Right lobe of liver (tissue), 6 donors: ENCODE measurements around the gene TCFL5. TPM values are rescaled to one million over a fixed set of nuclear protein-coding genes. Genes with fewer than 3 reads are reported as not detected.

ENCODE experiments used
- ATAC-seq, 4 donors: fragments of 200-7000 bp; cut with Tn5 transposase; one replicate each; pipeline ENCODE4 v1.9.1; 2020; ENCODE audit warnings: mild to moderate bottlenecking in 4 of 4, moderate library complexity in 4 of 4
- DNase-seq, 3 donors: peaks; one replicate each; pipeline ENCODE4 v3.0.0-alpha.2; 2020
- H3K27ac ChIP-seq, 3 donors: fragments of 200-600 bp; one replicate each; pipeline ENCODE4 v1.8.0; 2022
- H3K27me3 ChIP-seq, 2 donors: fragments of 200-600 bp; one replicate each; pipeline ENCODE4 v1.8.0; 2022
- H3K36me3 ChIP-seq, 4 donors: fragments of 200-600 bp; sonication (generic) in 1 of 4; one replicate each; pipeline versions ENCODE4 v1.5.1 to v1.8.0; 2017 to 2022; ENCODE audit warnings: control low read depth in 1 of 4
- H3K4me1 ChIP-seq, 4 donors: fragments of 200-600 bp; sonication (generic) in 1 of 4; one replicate each; pipeline versions ENCODE4 v1.5.1 to v1.8.0; 2017 to 2022; ENCODE audit warnings: control low read depth in 1 of 4
- H3K4me3 ChIP-seq, 3 donors: fragments of 200-600 bp; one replicate each; pipeline ENCODE4 v1.8.0; 2022
- H3K9me3 ChIP-seq, 4 donors: fragments of 200-600 bp; sonication (generic) in 1 of 4; one replicate each; pipeline versions ENCODE4 v1.5.1 to v1.8.0; 2017 to 2022; ENCODE audit warnings: control low read depth in 1 of 4
- POLR2A ChIP-seq: fragments of 450-650 bp; IDR thresholded peaks from one replicate; pipeline ENCODE4 v1.6.1; 2017; ENCODE audit warnings: antibody characterized with exemption, mild to moderate bottlenecking
- WGBS: methylation state at CpG from one replicate; pipeline ENCODE4 v1.1.6; 2018; ENCODE audit warnings: low coverage, low lambda C conversion rate; ENCODE audit not compliant: insufficient coverage; ENCODE audit errors: missing lambda C conversion rate; 5-methylcytosine and 5-hydroxymethylcytosine counted together
- intact Hi-C, 2 donors: fragments of 100-400 bp; cut with DNase I; formaldehyde crosslinking; loops; one replicate each; pipeline versions ENCODE4 v1.11.2 to v1.14.1; 2022
- total RNA-seq, 6 experiments: library from RNA; depleted of rRNA in 2 of 6; stranded (reverse); fragments of >200 nt in 2 of 6; fragmentation: NEBNext Ultra II Directional in 3 of 6; extraction: Animal tissue kit (Norgen Biotek cat#: 25700) in 3 of 6; gene quantifications; one replicate each; pipeline versions ENCODE4 v1.1.0 to v1.2.4, GENCODE V29; 2016 to 2023
- TF ChIP-seq, protein P1 (sequence below), 4 donors: fragments of 200-600 bp in 3 of 4; fragments of 450-650 bp in 1 of 4; IDR thresholded peaks; one replicate each; pipeline versions ENCODE4 v1.5.1 to v1.8.0; 2016 to 2022; ENCODE audit warnings: antibody characterized with exemption in 4 of 4, mild to moderate bottlenecking in 2 of 4
- donor health status: DM: no; HTN: yes; CAD: no.
- donor health status: DM: no; HTN: no; CAD: no.
- donor health status: DM: no; HTN: no; CAD: no.
- donor health status: DM: no; HTN: yes; CAD: no.
- donor health status: DM: no; HTN: yes; CAD: no.

Gene TCFL5
- total RNA-seq, 6 experiments from 2014 or later, result 2.9 to 5.1 (median 3.9) TPM

DNA sequence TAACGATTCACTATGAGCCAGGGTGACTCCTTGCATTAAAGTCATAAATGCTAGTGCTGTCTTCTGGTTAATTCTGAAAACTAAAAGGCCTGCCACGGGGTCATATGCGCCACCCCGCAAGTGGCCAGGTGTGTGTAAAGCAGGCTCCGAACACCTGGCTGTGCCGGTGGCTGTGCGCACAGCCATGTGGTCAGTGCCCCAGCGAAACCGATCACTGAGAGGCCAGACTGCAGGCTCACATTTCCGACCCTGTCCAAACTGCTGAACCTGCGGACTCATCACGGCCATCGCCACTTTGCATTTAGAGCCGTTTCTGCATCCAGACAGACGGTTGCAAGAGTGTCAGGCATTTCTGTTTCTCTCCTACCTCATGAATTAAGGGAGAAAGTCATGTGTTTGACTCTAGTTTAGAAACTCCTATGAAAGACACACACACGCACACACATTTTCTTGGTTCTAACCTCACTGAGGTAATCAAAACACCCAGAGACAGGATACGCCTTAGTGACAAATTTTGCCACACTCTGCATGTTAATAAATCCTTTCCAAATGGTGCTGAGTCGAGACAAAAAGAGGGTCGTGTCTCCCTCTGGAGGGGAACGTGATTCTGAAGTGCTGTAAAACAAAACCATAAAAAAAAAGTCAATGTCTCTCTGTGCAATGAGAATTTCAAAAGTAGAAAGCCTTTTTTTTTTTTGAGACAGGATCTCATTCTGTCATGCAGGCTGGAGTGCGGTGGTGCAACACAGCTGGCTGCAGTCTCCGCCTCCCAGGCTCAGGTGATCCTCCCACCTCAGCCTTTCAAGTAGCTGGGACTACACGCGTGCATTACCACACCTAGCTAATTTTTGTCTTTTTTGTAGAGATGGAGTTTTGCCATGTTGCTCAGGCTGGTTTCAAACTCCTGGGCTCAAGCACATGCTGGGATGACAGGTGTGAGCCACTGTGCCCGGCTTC, 31.0 kb upstream of the TCFL5 start:
- no peak overlapping the region for H3K4me3 ChIP-seq
- ATAC-seq, result no peak
- intact Hi-C loops, result no loop called here
- H3K27ac ChIP-seq, result no peak overlapping the region
- TF ChIP-seq, protein P1, sequence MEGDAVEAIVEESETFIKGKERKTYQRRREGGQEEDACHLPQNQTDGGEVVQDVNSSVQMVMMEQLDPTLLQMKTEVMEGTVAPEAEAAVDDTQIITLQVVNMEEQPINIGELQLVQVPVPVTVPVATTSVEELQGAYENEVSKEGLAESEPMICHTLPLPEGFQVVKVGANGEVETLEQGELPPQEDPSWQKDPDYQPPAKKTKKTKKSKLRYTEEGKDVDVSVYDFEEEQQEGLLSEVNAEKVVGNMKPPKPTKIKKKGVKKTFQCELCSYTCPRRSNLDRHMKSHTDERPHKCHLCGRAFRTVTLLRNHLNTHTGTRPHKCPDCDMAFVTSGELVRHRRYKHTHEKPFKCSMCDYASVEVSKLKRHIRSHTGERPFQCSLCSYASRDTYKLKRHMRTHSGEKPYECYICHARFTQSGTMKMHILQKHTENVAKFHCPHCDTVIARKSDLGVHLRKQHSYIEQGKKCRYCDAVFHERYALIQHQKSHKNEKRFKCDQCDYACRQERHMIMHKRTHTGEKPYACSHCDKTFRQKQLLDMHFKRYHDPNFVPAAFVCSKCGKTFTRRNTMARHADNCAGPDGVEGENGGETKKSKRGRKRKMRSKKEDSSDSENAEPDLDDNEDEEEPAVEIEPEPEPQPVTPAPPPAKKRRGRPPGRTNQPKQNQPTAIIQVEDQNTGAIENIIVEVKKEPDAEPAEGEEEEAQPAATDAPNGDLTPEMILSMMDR (IDR thresholded peaks at IDR 0.05), result no peak
- TF ChIP-seq POLR2A, result no peak
- 67% methylated on average over 13 of the region's 25 CpGs for WGBS
- peaks cover 0 to 9% (median 2%) of the 10 kb centered on the region in 4 donors for H3K4me1 ChIP-seq
- no peaks in the 10 kb centered on the region for H3K27me3 ChIP-seq
- peaks cover 6 to 84% (median 50%) of the 10 kb centered on the region in 4 donors for H3K36me3 ChIP-seq
- DNase-seq, result peak in 1 of 3 donors; percentile 31
- H3K9me3 ChIP-seq, result no peaks in the 10 kb centered on the region

- Histone ChIP-seq H3K27ac (no peak overlapping the region), H3K36me3 (peaks cover 6 to 88% (median 47%) of the 10 kb centered on the region in 4 donors), H3K27me3 (no peaks in the 10 kb centered on the region), H3K4me3 (no peak overlapping the region), H3K4me1 (peaks cover 0 to 20% (median 10%) of the 10 kb centered on the region in 4 donors), H3K9me3 (no peaks in the 10 kb centered on the region)
- TF ChIP-seq, protein P1 (IDR thresholded peaks at IDR 0.05), result no peak
- TF ChIP-seq POLR2A, result no peak
- DNase-seq (no peak), ATAC-seq (peak in 3 of 4 donors; percentile 4 to 40 (median 21))
- intact Hi-C loops, result no loop called here
- 76% methylated on average over 3 of the region's 15 CpGs for WGBS
These were observed 29.5 kb upstream of the TCFL5 start for GRCh38 chr20:62891111-62891510.

- H3K4me1 ChIP-seq, result peaks cover 0 to 21% (median 10%) of the 10 kb centered on the region in 4 donors
- H3K36me3 ChIP-seq, result peaks cover 6 to 84% (median 45%) of the 10 kb centered on the region in 4 donors
- TF ChIP-seq POLR2A, result no peak
- TF ChIP-seq, protein P1 (IDR thresholded peaks at IDR 0.05), result no peak
- ATAC-seq, result no peak
- intact Hi-C loops, result no loop called here
- H3K27ac ChIP-seq, result no peak overlapping the region
- peak in 1 of 3 donors; percentile 12 for DNase-seq
- H3K27me3 ChIP-seq, result no peaks in the 10 kb centered on the region
- 83% methylated on average over 7 of the region's 7 CpGs for WGBS
- H3K9me3 ChIP-seq, result no peaks in the 10 kb centered on the region
- H3K4me3 ChIP-seq, result no peak overlapping the region
These were observed 28.8 kb upstream of the TCFL5 start for GRCh38 chr20:62890444-62890843.

- no peak for ATAC-seq
- intact Hi-C loops, result no loop called here
- Histone ChIP-seq H3K4me3 (no peak overlapping the region), H3K27ac (no peak overlapping the region), H3K9me3 (no peaks in the 10 kb centered on the region), H3K27me3 (no peaks in the 10 kb centered on the region), H3K4me1 (peaks cover 0 to 21% (median 10%) of the 10 kb centered on the region in 4 donors), H3K36me3 (peaks cover 6 to 81% (median 44%) of the 10 kb centered on the region in 4 donors)
- peak in 1 of 3 donors; percentile 27 for DNase-seq
- no peak for TF ChIP-seq POLR2A
- TF ChIP-seq, protein P1 (IDR thresholded peaks at IDR 0.05), result no peak
- WGBS, result no CpG with 5 or more reads among the region's 9 CpGs
These were observed 28.2 kb upstream of the TCFL5 start for GRCh38 chr20:62889871-62890270.
